Right hindlimb (tissue), 1 donor: ENCODE measurements around the gene ENTPD3.
A peak's percentile ranks its signal among the peaks of the same experiment; 100 is the strongest.
"Not testable (repeated sequence)": the region's sequence is repeated elsewhere in the genome, so short reads cannot be mapped to it uniquely, and the experiment has no call there.

Experiments used
- DNase-seq: peaks from one replicate; pipeline ENCODE4 v3.0.0-alpha.2; 2018

ENTPD3 gene

GRCh38 chr3:40407007-40407406, 20.0 kb downstream of the ENTPD3 start:
- DNase-seq = no peak

- DNase-seq = no peak
These were observed 20.6 kb downstream of the ENTPD3 start for GRCh38 chr3:40407611-40408010.

DNA sequence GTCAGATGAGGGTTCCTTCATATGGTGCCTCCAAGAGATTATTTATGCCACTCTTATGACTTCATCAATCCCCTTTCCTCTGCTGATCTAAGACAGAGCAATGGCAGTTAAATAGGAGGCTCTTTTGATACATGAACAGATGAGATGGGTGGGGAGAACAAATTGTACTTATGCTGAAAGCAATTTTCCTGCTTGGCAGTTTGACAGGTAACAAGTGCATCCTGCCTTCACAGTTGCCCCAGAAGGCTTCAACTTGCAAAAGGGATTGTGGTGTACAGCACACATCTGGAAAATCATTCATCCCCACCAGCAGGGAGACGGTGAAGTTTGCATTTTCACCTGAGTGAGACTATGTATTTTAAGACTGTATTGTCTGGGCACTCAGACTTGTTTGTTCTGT, 27.3 kb downstream of the ENTPD3 start:
- no peak for DNase-seq

GRCh38 chr3:40417845-40418543, 31.0 kb downstream of the ENTPD3 start:
- DNase-seq = no peak

GRCh38 chr3:40422861-40423260, 35.9 kb downstream of the ENTPD3 start:
- DNase-seq = no peak

- DNase-seq = no peak
These were observed 40.2 kb downstream of the ENTPD3 start for GRCh38 chr3:40427045-40427669.

- no peak for DNase-seq
These were observed 45.8 kb downstream of the ENTPD3 start for GRCh38 chr3:40432793-40433192.

DNA sequence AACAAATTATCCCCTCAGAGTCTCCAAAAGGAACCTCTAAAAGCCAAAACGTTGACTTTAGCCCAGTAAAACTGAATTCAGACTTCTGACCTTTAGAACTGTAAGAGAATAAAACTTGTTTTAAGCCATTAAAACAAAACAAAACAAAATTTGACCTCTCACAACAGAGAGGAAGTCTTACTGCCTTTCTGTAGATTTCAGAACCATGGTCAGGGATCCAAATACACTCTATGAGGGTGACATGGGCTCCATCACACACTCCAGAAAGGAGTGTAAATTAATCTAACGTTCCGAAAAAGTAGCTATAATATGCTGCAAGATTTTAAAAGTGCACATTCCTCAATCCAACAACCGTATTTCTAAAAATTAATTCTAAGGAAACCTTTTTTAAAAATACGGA, 50.9 kb downstream of the ENTPD3 start:
- DNase-seq = no peak

- DNase-seq = no peak
These were observed 58.1 kb downstream of the ENTPD3 start for GRCh38 chr3:40445062-40445461.

GRCh38 chr3:40445880-40446279, 58.9 kb downstream of the ENTPD3 start:
- no peak for DNase-seq

- DNase-seq = no peak
These were observed 63.5 kb downstream of the ENTPD3 start for GRCh38 chr3:40450438-40450837.

DNA sequence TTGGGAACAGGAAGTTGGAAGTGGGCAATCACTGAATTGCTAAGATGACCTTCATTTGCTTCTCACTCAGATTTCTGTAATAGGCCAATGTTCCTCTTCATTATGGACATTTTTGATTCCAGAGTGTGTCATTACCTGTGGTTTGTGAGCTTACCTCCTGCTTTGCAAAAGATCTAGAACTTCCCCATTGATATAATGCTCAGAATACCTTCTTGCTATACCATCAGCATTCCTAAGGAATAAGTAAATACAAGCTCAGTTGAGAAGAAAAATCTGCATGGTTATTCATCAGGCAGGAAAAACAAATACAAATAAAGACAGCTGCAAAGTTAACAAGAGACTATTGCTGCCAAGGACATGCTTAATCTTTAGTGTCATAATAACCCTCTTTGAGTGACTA, 64.6 kb downstream of the ENTPD3 start:
- no peak for DNase-seq

GRCh38 chr3:40452057-40452456, 65.1 kb downstream of the ENTPD3 start:
- no peak for DNase-seq

GRCh38 chr3:40452562-40452875, 65.5 kb downstream of the ENTPD3 start:
- DNase-seq = no peak

GRCh38 chr3:40452876-40453730, 66.1 kb downstream of the ENTPD3 start:
- peak; percentile 99 for DNase-seq

DNA sequence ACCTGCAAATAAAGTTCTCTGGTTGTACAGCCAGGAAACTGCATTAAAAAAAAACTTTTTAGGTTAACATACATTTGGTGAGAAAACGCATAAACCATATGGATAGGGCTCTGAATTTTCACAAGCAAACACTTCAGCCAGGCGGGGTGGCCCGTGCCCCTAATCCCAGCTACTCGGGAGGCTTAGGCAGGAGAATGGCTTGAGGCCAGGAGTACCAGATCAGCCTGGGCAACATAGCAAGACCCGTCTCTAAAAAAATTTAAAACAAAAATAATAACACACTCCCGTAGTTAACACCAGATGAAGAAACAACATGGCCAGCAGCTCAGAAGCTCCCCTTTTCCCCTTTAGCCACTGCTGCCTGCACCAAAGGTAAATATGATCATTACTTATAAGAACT, 66.9 kb downstream of the ENTPD3 start:
- DNase-seq = no peak

DNA sequence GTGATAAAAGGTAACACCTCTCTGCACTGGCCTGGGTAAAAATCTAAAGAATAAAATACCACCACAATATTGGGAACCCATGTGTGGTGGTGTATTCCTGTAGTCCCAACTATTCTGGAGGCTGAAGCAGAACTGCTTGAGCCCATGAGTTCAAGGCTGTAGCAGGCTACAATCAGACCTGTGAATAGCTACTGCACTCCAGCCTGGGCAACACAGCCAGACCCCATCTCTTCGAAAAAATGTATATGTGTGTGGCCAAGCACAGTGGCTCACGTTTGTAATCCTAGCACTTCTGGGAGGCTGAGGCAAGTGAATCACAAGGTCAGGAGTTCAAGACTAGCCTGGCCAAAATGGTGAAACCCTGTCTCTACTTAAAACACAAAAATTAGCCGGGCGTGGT, 68.3 kb downstream of the ENTPD3 start:
- DNase-seq = no peak

GRCh38 chr3:40456279-40456939, 69.4 kb downstream of the ENTPD3 start:
- DNase-seq = no peak

GRCh38 chr3:40456940-40457823, 70.2 kb downstream of the ENTPD3 start, which contains the start of gene RPL14:
RPL14 (plus strand) TSS chr3:40457339; CDS start chr3:40457472, 133 bp downstream.
- DNase-seq = peak; percentile 98

GRCh38 chr3:40458473-40458872, 71.5 kb downstream of the ENTPD3 start:
- DNase-seq = no peak

GRCh38 chr3:40460481-40460880, 73.5 kb downstream of the ENTPD3 start:
- DNase-seq = not testable (repeated sequence)

- DNase-seq = no peak
These were observed 74.2 kb downstream of the ENTPD3 start for GRCh38 chr3:40461161-40461560.
